Skin of body (tissue), 2 donors: Measurements from ENCODE around the gene CASK. TPM values are rescaled to one million over a fixed set of nuclear protein-coding genes. Genes with fewer than 3 reads are reported as not detected.

ENCODE experiments used
- DNase-seq: peaks from one replicate; lab custom pipeline; 2025; lab: John Stamatoyannopoulos, UW
- total RNA-seq: library from RNA; depleted of rRNA; stranded (reverse); fragments of >200 nt; gene quantifications from one replicate; pipeline ENCODE4 v1.2.3, GENCODE V29; 2014

The CASK gene
- total RNA-seq, 1 donor from 2014 or later = 73.9 TPM

DNA sequence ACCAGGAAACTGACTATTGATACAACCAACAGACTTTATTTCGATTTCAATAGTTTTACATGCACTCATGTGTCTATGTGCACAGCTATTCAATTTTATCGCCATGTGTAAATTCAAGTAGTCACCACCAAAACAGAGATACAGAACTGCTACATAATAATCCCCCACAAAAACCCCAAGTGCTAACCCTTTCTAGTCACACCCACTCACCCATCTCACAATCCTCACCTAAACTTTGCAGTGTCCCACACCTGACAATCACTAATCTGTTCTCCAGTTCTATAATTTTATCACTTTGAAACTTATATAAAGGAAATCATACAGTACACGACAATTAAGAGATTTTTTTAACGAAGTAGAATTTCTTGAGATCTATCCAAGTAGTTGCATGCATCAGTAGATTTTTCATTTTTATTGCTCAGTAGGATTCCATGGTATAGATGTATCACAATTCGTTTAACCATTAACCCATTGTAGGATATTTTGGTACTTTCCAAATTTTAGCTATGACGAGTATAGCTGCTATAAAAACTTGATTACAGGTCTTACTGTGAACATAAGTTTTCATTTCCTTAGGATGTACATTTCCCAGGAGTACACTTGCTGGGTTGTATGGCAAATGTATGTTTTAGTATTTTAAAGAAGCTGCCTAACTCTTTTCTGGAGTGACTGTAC is 85.9 kb downstream of the CASK start:
- no peak for DNase-seq

DNA sequence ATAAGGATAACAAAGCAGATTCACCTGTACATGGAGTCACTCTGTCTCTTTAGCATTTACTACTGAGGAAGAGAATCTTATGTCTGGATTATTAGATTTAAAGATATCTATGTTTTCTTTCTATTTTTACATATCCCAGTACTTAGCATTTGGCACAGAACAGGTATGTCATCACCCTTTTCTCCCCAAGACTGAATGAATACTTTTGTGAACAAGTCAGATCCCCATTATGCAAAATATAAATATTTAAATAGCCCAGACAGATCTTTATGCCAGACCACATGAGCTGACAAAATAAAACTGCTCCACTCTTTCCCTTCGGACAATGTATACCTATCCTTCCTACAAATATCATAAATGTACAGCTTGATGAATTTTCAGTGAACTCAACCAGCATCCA is 94.5 kb downstream of the CASK start:
- no peak for DNase-seq

DNA sequence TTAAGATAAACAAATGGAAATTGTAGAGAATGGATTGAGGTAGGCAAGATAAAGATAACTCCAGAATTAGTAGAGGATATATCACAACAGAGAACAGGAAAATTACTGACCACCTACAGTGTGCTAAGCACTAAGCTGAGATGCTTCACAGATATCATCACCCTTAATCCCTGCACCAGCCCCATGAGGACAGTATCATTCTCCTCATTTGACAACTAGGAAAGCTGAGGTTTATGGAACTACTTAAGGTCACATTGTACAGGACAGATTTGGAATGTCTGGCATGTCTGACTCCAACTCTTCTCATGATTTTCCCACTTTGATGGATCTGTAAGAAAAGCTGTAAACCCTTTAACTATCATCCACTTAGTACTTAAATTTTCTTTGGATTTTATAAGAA is 95.5 kb downstream of the CASK start:
- no peak for DNase-seq

DNA sequence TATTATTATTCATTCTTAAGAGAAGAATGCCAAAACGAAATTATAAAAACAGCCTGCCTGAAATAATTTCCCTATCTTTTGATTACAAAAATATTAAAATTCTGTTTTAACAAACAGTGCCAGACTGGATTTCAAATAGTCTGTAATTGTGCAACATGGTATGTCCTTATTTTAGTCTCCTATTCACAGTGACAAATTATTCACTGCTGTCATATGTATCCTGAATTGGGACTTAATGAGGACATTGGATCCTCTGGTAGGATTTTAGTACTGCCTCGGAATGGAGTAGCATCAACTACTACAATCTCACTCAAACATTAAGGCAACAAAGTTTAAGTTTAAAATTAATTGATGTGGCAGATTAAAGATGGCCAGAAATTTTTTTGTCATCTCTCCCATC is 97.6 kb downstream of the CASK start:
- DNase-seq = no peak

DNA sequence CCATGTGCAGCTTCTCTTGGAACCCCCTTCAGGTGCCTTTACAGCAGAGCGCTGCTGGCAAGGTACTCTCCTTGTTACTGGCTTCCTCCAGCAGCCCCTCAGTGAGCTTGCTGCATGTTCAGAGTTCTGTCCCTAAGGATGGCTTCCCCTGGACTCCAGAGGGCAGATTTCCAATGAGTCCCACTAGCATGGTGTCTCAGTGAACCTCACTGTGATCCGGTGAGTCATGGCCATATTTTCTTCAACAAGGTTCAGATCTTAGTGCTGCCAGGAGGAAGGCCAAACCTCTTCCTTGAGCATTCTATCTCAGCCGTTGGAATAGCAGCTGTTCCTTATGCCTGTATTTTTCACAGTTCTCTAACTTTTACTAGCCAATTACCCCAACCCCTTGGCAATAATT is 98.8 kb downstream of the CASK start:
- no peak for DNase-seq

DNA sequence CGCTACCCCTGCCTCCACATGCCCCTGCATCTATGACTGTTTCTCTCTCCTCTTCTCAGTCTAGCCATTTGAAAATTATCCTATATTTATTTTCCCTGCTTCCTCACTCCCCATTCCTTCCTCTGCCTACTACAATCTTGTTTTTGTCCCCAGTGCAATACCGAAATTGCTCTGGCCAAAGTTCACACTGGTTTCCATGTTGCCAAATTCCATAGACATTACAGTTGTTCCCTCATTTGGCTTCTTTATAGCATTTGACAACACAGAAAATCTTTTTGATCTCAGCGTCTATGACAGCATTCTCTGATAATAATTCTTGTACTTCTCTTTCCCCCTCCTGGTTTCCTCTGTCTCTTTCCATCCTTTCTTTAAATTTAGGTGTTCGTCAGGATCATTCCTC is 100.0 kb downstream of the CASK start:
- no peak for DNase-seq

DNA sequence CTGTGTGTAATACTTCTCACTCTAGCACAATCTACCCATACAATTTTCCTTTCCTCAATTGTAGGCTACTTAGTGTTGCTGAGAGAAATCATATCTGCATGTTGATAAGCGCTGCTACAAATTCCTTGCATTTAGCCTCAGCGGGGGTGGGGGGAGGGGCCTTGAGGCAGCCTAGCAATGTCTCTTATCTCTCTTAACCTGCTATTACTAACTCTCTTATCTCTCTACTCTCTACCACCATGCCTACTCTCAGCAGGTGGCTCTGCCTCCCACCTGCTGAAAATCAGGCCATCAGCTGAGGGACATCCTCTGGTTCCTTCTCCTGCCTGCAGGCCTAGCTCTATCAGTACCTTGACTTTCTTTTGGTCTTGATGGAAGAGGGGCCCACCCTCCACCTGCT is 100.5 kb downstream of the CASK start:
- no peak for DNase-seq

DNA sequence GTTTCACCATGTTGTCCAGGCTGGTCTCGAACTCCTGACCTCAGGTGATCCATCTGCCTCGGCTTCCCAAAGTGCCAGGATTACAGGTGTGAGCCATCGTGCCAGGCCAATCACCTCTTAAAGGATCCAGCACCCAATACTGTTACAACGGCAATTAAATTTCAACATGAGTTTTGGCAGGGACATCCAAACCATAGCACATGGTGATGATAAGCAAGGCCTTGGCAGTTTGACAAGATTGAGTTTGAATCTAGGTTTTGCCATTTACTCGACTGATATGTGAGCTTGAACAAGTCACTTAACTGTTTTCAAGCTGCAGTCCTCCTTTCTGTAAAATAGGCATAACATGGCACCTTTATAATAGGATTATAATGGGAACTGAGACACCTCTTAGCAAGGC is 115.3 kb downstream of the CASK start:
- no peak for DNase-seq

DNA sequence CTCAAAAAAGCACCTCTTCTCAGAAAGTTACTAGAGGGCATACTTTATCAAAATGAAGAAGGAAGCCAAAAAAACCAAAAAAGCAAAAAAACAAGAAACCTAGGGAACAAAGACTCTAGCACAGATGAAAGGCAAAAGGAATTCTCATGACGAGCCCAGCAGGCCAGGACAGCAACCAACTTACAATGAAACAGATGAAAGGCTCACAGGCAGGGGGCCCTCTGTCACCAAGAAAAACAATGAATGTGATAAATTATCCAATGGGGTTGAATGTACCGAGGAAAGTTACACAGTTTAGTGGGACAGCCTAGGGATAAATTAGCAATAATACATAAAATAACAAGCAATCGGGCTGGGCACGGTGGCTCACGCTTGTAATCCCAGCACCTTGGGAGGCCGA is 120.4 kb downstream of the CASK start:
- no peak for DNase-seq

DNA sequence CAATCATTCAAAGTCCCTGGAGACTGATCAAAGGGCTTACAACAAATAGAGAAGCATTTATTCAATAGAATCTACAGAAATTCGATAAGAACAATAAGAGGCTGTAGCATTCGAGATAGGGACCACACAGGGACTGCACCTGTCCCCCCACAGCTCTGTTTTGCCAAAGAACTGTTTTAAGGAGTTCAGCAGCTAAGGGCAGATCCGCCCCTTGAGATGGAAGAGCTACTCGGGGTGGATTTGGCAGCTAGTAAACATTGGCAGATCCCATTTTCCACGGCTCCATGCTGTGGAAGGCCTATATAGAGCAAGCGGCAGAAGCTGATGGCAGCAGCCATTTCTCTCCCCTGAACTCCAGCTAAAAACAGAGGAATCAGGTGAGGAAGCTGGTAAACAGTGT is 123.7 kb downstream of the CASK start:
- no peak for DNase-seq

DNA sequence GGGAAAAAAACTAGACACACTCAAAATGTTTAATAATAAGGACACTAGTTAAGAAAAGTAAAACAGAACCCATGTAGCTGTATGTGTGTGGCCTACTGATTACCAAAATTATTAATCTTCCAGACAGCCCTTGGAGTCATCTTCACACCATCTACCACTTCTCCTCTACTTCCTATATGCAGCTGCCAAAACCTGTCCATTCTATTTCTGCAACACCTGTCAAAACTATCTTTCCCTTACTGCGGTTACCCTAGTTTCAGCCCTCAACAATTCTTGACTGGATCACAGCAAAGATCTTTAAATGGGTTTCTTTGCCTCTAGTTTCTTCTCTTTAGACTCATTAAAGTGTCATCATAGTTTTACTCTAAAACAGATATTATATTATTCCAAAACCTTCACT is 126.8 kb downstream of the CASK start:
- no peak for DNase-seq

DNA sequence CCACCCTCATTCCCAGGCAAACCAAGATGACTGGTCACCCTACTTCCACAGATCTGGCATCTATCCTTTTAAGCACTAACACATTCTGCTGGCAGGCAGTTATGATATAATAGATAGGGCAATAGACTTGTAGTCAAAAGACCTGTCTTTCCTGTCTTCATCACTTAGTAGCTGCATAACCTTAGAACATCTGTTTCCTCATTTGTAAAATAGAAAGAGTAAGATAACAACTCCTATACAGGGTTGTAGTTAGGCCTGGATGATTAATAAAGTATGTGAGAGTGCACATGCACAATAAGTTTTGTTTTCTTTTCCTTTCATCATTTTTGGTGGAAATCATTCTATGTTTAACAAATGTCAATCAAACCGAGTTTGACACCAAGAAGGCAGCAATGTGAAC is 127.3 kb downstream of the CASK start:
- no peak for DNase-seq

DNA sequence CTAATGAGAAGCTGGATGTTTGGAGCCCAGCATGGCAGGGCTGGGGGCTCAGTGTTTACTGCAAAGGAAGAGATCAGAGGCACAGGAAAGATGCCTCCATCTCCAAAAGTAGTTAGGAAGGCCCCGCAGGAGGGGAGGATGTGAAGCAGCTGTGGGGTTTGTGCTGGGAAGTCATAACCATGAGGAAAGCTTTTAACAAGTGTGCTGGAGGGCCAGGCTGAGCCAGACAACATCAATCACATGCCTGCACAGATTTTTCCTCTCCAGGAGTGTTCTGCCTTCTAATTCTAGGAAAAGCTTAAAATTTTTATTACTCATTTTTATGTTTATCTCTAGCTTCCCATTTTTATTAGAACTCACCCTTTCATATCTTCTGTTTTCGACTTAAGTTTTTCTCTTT is 134.0 kb downstream of the CASK start:
- DNase-seq = no peak

DNA sequence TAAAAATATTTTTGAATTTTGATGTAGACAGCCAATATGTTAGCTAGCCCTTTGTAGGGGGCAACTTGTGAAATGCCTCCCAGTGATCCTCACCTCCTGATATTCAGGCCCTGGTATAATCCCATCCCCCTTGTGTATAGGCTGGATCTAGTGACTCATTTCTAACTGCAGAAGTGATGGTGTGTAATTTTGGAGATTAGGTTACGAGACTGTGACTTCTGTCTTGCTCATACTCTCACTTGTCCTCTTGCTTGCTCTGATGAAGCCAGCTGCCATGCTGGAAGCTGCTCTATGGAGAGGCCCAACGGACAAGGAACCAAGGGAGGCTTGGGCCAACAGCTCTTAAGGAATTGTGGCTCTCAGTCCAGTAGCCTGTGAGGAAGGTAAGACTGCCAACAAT is 137.7 kb downstream of the CASK start:
- no peak for DNase-seq

DNA sequence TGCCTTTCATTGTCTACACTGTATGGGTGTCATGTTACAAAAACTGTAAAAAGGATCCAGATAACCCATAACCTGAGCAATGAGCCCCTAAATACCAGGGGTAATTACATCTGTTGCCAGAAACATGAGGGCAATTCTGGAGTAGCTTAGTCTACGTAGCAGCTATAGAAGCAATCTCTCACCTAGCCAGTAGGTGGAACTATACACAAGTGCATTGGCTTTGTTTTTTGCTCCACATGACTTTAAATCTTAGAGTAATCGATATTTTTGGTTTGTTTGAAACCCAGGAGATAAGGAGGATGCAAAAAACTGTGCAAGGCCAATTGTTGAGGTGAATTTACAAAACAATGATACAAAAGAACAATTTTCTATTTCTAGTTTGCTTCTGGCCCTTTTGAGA is 141.9 kb downstream of the CASK start:
- DNase-seq = no peak

DNA sequence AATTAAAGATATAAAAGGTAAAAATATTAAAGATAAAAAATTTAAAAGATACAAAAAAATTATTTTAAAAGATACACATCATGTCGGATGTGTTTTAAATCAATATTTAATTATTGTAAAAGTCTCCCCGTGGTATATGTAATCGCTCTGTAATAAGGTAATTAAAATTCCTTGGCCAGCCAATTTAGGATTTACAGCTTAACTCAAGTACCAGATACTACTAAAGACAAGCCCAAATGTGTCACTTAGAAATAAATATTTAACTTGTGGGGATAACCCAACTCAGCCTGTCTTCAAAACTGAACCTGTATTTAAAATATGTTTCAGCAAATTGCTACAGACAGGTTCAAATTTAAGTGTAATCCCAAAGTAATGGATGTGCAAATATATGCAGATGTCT is 143.4 kb downstream of the CASK start:
- no peak for DNase-seq

DNA sequence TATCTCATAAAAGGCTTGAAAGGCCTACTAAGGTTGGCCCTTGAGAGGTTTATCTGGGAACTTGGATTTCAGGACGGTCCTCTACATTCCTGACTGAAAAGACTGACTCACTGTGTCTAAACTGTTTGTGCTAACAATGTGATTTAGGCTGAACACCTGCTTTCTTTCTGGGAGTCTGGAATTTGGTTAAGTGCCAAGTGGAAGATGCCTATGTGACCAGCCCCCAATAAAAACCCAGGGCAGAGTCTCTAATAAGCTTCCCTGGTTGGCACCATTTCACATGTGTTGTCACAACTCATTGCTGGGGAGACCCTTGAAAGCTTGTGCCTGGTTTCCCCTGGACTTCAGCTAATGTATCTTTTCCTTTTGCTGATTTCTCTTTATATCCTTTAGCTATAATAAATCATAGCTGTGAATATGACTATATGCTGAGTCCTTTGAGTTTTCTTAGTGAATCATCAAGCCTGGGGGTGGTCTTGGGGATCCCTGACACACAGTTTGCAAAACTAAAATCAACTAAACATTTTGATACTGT is 144.3 kb downstream of the CASK start:
- DNase-seq = no peak

DNA sequence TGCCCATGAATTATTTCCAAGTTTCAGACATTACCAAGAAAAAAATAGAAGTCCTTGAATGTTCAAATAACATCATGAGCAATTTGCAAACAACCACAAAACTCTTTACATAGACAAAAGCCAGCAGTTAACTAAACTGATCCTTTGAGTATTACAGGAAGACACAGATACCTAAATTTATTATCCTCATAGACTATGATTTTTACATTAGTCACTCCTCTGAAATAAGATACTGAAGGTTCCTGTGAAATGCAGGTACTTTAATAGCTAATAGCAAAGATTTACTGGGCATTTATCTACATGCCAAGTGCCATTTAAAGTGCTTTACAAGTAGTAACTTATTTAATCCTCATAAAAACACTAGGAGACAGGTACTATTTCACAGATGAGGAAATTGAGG is 161.7 kb downstream of the CASK start:
- DNase-seq = no peak

DNA sequence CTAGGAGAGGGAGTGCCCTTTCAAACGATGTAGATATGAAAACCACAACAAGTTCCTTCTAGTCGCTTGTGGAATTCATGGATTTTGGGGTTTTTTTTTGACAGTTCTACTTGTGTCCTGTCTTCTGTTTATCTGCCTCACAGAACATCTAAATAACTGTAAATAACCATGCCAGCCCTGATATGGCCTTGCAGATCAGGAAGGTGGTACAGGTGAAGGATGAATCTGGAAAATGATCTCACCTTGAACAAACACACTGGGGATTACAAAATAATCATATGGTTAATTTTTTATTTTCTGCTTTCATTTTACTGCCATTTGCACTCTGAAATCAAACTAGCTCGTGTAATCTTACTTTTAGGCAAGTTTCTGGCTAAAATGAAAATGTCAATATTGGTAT is 162.2 kb downstream of the CASK start:
- DNase-seq = no peak

DNA sequence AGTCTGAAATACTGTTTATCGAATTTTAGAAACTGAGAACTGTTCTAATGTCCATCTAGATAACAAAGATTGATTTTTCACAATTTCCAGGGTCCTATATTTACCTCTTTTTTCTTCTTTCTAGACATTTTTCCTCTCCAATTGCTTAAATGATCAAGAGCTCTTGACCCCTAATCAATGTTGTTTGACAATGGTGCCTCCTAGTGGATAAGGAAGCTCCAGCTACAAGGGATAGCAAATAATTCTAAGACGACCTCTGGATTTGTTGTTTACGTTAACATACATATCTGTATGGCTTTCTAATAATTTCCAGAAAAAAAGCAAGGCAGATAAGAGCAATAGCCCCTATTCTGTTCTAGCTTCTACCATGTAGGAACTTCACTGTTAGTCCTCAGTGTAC is 163.5 kb downstream of the CASK start:
- DNase-seq = no peak

DNA sequence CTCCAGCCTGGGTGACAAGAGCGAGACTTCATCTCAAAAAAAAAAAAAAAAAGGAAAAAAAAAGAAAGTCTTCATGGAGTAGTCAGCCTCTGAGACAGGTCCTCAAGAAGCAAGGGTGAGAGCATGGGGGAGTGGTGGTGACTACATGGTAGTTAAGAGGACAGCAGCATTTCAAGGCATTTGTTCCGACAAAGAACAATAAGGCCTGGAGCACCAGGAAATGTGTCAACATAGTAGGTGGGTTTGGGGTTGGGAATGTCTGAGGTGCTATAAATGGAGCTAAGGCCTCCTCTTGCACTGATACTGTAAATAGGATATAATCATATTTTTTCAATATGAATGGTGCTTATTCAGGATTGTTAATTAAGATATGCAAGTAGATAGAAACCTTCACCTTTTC is 165.0 kb downstream of the CASK start:
- DNase-seq = no peak

DNA sequence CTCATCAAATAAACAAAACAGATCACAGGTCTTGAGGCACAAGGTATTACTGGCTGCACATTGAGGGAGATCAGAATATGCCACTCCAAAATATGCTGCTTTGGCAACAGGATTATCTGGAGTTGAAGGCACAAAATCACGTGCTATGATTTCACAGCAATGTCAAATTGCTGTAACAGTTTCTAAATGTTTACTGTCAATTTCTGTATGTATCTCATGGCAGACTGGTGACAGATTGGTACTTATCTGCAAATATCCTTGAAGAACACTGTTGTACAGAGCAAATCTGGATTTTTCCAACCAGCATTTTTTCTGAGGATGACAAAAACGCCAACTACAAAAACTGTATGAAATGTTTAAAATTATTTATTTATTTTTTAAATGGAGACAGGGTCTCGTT is 172.6 kb downstream of the CASK start:
- no peak for DNase-seq

DNA sequence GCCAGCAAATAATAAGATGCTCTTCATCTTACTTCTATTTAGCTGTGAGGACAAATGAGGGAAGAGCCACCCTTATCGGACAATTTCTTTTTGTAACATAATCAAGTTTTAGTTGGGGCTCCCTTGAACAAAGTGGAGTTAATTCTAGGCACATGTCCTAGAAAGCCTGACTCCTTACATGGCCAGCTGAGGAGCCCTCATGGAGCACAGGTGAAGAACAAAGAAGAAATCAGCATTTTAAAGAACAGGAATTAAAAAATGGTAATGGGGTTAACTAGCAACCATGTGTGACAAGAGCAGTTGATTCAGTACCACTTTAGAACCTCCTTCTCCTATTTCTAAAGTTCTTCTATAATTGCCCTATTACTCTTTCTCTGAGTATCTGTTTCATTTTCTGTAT is 183.5 kb downstream of the CASK start:
- no peak for DNase-seq

DNA sequence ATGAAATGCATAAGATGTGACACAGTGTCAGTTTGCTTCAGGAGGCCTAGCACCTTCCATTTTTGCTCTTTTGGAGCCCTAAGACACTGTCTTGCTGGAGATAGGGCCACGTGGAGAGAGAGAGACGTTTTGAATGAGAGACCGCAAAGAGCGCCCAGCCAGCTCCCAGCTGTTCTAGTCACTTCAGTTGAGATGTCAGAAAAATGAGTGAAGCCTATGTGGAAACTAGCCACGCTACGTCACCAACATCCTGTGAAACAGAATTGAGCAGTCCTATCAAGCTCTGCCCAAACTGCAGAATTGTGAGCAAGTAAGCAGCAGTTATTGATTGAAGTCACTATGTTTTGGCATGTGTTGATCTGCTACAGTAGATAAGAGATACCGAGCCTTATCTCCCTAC is 186.3 kb downstream of the CASK start:
- no peak for DNase-seq
